ENCODE results near the gene AP1S1. TPM values are rescaled to one million over a fixed set of nuclear protein-coding genes. Genes with fewer than 3 reads are reported as not detected.
"Not testable (repeated sequence)": the region's sequence is repeated elsewhere in the genome, so short reads cannot be mapped to it uniquely, and the experiment has no call there.

AP1S1 gene
- total RNA-seq, 1 donor from 2014 or later, result 45.6 TPM

GRCh38 chr7:101108961-101109360 lies 45.3 kb upstream of the AP1S1 start:
- no peak overlapping the region for H3K4me3 Mint-ChIP-seq (ENCODE audit: unreplicated experiment)
- peaks cover 2% of the 10 kb centered on the region for H3K27me3 Mint-ChIP-seq (ENCODE audit: unreplicated experiment)
- no peak overlapping the region for H3K27ac Mint-ChIP-seq (ENCODE audit: unreplicated experiment)
- no peak for DNase-seq (ENCODE audit: low spot score)
- H3K4me1 Mint-ChIP-seq (ENCODE audit: unreplicated experiment), result no peaks in the 10 kb centered on the region
- no peaks in the 10 kb centered on the region for H3K36me3 Mint-ChIP-seq (ENCODE audit: low read depth, unreplicated experiment)
- no peak for TF ChIP-seq CTCF (IDR thresholded peaks at IDR 0.05; ENCODE audit: unreplicated experiment)
- H3K9me3 Mint-ChIP-seq (ENCODE audit: unreplicated experiment), result no peaks in the 10 kb centered on the region

- TF ChIP-seq CTCF (IDR thresholded peaks at IDR 0.05; ENCODE audit: unreplicated experiment), result no peak
- H3K4me1 Mint-ChIP-seq (ENCODE audit: unreplicated experiment), result no peaks in the 10 kb centered on the region
- H3K27ac Mint-ChIP-seq (ENCODE audit: unreplicated experiment), result no peak overlapping the region
- no peak overlapping the region for H3K4me3 Mint-ChIP-seq (ENCODE audit: unreplicated experiment)
- peaks cover 2% of the 10 kb centered on the region for H3K27me3 Mint-ChIP-seq (ENCODE audit: unreplicated experiment)
- no peaks in the 10 kb centered on the region for H3K9me3 Mint-ChIP-seq (ENCODE audit: unreplicated experiment)
- no peaks in the 10 kb centered on the region for H3K36me3 Mint-ChIP-seq (ENCODE audit: low read depth, unreplicated experiment)
- DNase-seq (ENCODE audit: low spot score), result no peak
Observed at GRCh38 chr7:101109368-101109767, 44.9 kb upstream of the AP1S1 start.

GRCh38 chr7:101111261-101111660 lies 43.0 kb upstream of the AP1S1 start:
- no peaks in the 10 kb centered on the region for H3K36me3 Mint-ChIP-seq (ENCODE audit: low read depth, unreplicated experiment)
- no peak for TF ChIP-seq CTCF (IDR thresholded peaks at IDR 0.05; ENCODE audit: unreplicated experiment)

GRCh38 chr7:101112233-101112632 lies 42.0 kb upstream of the AP1S1 start:
- H3K4me3 Mint-ChIP-seq (ENCODE audit: unreplicated experiment), result no peak overlapping the region
- no peak for TF ChIP-seq CTCF (IDR thresholded peaks at IDR 0.05; ENCODE audit: unreplicated experiment)
- DNase-seq (ENCODE audit: low spot score), result no peak
- no peaks in the 10 kb centered on the region for H3K9me3 Mint-ChIP-seq (ENCODE audit: unreplicated experiment)
- H3K4me1 Mint-ChIP-seq (ENCODE audit: unreplicated experiment), result no peaks in the 10 kb centered on the region
- no peaks in the 10 kb centered on the region for H3K36me3 Mint-ChIP-seq (ENCODE audit: low read depth, unreplicated experiment)
- peaks cover 4% of the 10 kb centered on the region for H3K27me3 Mint-ChIP-seq (ENCODE audit: unreplicated experiment)
- no peak overlapping the region for H3K27ac Mint-ChIP-seq (ENCODE audit: unreplicated experiment)

More at GRCh38 chr7:101111261-101111660, 43.0 kb upstream of the AP1S1 start:
- Mint-ChIP-seq H3K4me3 (ENCODE audit: unreplicated experiment) (no peak overlapping the region), H3K27me3 (ENCODE audit: unreplicated experiment) (peaks cover 2% of the 10 kb centered on the region), H3K4me1 (ENCODE audit: unreplicated experiment) (no peaks in the 10 kb centered on the region), H3K9me3 (ENCODE audit: unreplicated experiment) (no peaks in the 10 kb centered on the region), H3K27ac (ENCODE audit: unreplicated experiment) (no peak overlapping the region)
- DNase-seq (ENCODE audit: low spot score), result no peak

- not testable (repeated sequence) for H3K4me1 Mint-ChIP-seq (ENCODE audit: unreplicated experiment); DNase-seq (ENCODE audit: low spot score); H3K27ac Mint-ChIP-seq (ENCODE audit: unreplicated experiment); H3K9me3 Mint-ChIP-seq (ENCODE audit: unreplicated experiment); H3K4me3 Mint-ChIP-seq (ENCODE audit: unreplicated experiment); H3K27me3 Mint-ChIP-seq (ENCODE audit: unreplicated experiment); H3K36me3 Mint-ChIP-seq (ENCODE audit: low read depth, unreplicated experiment)
Observed at GRCh38 chr7:101113140-101113539, 41.1 kb upstream of the AP1S1 start.

- no peaks in the 10 kb centered on the region for H3K4me1 Mint-ChIP-seq (ENCODE audit: unreplicated experiment)
- TF ChIP-seq CTCF (IDR thresholded peaks at IDR 0.05; ENCODE audit: unreplicated experiment), result no peak
- H3K4me3 Mint-ChIP-seq (ENCODE audit: unreplicated experiment), result no peak overlapping the region
- H3K27ac Mint-ChIP-seq (ENCODE audit: unreplicated experiment), result no peak overlapping the region
- DNase-seq (ENCODE audit: low spot score), result no peak
- H3K36me3 Mint-ChIP-seq (ENCODE audit: low read depth, unreplicated experiment), result no peaks in the 10 kb centered on the region
- H3K27me3 Mint-ChIP-seq (ENCODE audit: unreplicated experiment), result peaks cover 4% of the 10 kb centered on the region
- no peaks in the 10 kb centered on the region for H3K9me3 Mint-ChIP-seq (ENCODE audit: unreplicated experiment)
Observed at GRCh38 chr7:101113836-101114235, 40.4 kb upstream of the AP1S1 start.
